ENCODE data around the gene ROBO1.

Gene ROBO1

DNA sequence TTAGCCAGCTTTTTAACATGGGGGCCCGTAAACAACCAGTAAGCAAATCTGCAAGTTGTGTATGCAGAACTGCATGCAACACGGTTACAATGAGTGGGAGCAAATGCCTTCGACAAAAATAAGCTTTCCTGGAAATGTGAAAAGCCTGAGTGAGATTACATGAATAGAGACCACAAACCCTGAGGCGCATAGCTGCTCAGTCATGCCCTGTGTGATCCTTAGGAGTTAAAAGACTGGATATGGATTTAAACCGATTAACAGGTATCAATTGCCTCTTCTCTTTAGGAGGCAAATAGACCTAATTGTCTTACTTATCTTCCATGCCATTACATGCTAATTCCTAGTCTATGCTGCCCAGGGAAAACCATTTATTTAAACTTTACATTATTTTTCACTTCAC lies 810.3 kb downstream of the ROBO1 start:
- no peak for DNase-seq

DNA sequence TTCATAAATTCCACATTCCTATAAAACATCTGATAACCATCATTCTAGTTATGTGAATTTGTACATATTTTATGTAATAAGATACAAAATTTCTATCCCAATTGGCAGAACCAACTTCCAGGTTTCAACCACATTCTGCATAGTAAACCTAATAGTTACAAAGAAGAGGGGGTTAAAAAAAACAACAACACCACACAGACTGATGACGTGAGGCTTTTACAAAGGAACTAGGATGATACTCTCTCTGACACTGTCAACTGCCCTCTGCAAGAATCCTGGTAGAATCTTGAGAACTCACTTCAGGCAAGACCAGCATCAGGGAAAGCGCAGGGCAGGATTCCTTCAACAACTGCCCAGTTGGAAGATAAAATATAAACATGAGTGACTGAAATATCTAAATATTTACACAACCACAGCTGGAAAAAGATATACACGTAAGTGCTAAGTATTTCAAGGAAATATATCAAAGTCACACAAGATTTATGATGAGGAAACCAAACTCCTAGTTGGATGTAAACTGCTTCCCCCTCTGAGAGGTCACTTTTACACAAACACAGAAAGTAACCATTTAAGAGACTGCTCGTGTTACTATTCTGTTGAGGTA lies 816.4 kb downstream of the ROBO1 start:
- no peak for DNase-seq

DNA sequence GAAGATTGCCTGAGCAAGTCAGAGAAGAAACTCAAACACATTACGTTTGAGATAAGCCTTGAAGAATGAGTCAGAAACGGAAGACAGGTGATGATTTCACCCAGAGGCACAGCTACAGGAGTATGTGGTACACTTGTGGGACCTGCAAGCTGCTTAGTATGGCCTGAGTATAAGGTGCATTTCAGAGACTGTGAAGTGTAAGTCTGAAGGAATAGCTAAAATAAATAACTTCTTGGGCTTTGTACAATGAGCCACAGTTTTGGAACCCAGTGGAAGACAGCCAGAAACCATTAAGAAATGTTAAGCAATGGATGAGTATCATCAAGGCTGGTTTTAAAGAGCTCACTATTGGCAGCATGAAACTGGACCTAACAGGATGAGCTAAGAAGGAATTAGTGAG lies 826.2 kb downstream of the ROBO1 start:
- DNase-seq: no peak

DNA sequence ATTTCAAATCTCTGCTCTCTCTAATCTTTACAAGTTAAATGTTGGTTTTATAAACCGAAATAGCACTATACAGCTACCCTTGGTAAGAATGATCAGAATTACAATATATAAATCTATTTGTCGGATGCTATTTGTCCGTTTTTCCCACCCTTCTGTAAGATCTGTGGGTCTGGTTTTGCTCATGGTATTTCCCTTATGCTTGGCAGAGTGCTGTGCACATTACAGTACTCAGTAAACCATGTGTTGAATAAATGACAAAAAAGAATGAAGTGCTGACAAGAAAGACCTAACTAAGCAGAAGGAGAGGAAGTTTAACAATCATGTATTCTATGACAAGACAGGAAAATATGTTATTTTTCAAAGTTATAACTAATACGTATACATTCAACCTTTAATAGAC lies 827.2 kb downstream of the ROBO1 start:
- DNase-seq: no peak

DNA sequence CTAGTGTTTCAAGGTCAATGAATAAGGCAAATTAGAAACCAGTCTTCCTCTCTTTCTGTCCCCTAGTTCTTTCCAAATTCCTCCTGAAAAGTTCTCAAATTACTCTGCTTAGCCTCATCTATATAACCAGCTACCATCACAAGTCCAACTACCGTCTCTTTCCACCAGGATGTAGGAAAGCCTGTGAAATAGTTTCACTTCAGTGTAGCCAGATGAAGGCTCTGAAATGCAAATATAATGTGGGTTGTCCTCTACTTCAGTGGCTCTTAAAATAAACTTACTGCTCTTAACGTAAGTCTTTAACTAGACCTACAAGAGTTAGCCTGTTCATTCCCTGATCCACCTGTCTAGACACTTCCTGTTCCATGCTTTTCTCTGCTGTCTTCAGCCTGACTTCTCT lies 827.7 kb downstream of the ROBO1 start:
- DNase-seq: no peak

DNA sequence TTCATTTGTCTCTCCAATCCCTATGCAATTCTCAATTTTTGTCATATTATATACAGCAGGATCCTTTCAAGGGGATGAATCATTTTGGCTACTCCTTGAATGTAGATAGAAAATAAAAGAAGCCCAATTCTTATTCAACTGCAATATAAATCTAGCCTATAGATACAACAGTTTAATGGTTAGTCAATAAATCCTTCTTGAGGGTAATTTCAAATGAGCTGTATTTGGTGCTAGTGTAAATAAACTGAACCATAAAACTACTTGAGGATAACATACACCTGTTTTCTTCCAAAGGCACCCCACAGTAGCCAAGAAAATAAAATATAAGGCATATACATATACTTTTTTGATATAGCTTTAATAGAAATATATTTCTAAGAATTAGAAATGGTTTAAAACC lies 830.3 kb downstream of the ROBO1 start:
- DNase-seq: no peak

DNA sequence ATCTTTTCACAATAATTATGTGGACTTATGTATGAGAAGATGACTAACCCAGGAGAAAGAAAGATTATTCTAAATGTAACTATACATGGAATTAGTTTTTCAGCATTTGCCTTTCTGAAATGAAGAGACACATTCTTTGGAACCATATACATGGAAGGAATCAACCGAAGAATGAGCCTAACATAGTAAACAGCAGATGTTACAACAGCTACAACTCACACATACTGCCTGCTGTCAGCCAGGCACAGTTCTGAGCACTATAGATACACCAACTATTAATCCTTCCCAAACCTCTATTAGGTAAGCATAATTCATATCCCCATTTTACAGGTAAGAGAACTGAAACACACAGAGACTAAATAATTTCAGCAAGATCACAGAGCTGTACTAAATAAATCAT lies 840.0 kb downstream of the ROBO1 start:
- no peak for DNase-seq

DNA sequence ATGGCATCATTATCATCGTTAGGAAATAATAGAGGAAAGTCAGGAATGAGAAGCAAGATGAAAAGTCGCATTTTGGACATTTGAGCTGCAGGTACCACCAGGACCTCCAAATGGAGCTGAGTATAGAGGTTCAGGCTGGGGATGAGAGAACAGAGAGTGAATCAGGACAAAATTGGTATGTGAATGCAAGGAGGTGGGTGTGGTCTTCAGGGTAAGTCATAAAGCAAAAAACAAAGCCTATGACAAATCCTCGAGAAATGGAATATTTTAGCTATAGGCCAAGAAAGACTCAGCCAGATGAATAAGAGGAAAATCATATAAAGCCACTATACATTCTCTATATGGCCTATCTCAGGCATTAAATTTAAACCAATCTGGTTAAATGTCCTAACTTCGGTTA lies 841.3 kb downstream of the ROBO1 start:
- DNase-seq: no peak

DNA sequence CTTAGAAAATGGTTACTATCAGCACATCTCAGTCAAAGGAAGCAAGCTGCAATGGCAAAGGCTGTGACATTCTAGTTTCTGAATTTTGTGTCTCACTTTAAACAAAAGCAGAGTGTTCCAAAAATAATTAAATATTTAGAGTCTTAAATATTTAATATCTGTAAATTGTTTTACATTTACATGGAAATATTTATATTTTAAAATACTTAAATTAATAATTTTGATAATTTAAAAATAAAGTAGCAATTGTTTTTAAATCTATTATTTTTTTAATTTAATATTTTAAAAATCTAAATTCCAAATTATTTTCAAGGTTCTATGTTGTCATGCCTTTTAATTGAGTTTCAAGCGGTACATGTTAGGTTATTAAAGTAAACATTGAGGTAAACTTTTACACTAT lies 843.1 kb downstream of the ROBO1 start:
- no peak for DNase-seq

DNA sequence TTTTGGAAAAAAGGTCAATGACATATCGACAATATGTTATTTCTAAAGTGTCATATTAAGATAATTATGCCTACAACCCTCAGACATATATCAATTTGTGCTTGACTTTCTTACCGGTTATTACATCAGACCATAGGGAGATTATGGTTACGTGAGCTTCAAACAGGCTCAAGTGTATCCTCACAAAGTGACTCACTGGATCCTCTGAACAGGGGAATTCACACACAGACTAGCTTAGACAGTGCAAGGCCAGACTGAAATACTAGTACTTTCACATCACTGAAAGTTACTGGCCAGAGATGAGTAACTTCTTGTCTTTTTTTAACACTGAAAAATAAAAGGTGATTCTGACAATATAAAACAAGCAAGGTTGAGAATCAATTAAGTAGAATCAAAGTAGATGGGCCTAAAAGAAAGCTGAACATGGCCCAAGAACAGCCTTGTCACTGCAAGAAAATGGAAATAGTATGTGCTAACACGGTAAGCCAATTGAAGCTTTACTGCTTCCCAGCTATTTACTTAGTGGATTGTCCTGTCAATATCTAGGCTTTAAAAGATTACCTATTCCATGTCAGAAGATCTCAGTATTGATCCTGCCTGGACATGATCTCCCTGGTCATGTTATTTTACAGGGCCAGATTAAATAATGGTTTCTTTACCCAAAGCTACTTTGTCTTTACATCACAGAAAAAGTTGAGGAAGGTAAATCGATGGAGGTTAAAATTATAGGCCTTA lies 848.6 kb downstream of the ROBO1 start:
- no peak for DNase-seq

DNA sequence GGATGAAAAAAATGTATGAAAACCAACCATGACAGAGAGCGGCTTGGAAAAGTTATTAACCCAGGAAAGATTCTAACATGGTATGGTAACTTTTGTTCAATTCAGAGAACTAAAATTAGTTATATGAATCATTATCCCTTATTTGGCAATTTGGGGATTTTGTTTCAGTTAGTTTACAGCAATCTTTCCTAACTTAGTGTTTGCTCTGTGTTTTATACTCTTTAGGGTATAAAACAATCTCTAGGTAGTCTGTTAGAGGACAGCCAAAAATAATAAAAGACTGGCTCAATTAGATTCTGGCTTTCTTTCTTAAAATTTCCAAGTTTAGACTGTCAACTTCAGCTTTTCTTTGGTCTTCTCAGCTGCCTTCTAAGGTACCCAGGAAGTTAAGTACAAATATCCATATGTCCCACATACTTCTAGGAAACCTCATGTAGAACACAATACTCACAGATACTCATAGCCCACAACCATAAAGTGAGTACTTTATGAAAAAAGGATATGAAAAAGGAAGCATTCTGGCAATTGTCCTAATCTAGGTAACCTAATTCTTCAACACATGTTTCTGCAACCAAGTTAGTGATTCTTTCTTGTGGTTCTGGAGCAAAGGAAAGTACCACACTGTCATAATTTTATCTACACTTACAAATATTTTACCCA lies 849.3 kb downstream of the ROBO1 start:
- no peak for DNase-seq

DNA sequence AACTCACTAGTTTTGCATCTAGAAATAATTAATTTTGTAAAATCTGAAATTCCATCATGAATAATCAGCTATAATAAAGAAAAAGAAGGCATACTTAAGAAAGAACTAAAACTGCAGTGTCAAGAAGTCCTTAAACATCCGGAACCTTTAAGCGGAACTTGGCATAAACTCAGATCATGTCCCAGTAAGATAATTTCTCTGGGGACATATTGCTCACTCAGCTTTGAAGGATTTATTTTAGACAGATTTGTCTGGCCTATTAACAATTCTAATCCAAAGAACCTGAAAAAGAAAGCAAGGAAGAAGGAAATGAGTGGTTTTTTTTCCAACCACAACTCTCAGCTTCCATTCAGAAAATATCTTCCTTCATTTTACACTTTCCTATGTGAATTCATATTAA lies 850.3 kb downstream of the ROBO1 start:
- DNase-seq: no peak

DNA sequence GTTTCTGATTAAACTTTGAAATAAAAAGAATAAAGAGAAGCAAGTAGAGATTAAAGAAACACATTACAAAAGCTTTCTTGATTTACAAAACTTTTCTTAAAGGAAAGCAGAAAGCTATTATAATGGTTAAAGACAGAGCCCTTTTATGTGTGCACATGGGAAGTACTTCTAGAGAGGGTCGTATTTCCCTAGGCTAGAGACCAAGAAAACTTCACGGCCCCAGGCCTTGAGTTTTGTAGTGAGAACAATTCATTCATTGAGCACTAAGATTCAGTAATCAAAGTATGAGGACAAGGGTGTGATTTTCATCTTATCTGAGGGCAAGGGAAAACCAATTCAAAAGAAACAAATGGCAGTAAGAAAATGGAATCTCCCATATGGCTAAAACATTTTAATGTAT lies 854.1 kb downstream of the ROBO1 start:
- DNase-seq: no peak

DNA sequence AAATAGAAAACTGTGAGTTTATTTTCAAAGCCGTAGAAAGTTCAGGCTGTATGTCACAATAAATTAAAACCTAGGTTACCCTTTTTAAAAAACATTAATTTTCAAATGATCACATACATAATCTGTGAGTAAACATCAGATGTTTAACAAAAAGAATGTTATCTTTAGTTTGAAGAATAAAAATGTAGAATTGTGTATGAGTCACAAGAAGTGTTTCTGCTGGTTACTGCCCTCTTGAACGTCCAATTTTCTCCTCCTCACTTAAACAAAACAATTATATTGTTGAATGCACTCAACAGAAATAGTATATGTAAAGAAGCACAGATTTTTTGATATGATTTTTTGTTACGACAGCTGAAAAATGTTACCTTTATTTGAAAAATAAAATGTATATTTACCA lies 855.1 kb downstream of the ROBO1 start:
- DNase-seq: no peak

DNA sequence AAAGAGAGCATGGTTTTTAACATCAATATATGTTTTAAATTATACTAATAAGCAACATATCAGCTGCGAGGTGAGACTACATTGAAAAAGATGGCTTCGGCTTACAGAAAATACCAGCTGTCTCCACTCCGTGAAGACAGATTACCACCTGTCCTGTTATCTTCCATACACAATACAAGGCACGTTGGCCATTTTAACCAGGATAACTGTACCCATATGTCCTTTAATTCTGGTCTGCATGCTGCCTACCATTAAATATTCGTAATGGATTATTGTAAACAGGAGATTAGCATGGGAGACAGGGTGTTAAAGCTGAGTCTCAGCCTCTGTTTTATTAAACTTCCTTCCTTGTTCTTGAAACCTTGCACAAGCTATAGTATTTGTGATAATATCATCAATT lies 855.5 kb downstream of the ROBO1 start:
- DNase-seq: no peak

DNA sequence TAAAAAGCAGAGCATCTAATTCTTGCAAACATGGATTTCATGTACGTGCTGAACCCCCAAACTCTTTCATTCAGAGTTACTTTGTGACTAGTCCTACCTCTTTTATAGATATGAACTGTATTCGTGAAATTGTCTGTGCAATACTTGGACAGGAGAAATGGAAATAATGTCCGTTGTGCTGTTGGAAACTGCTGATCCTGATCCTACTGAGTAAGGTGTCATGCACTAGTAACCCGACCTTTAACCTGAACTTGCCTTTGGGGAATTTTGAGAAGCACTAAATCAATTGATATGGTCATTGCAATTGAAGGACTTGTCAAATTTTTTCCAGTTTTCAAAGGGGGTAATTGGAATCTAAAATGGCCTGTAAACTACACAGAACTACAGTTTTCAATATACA lies 856.4 kb downstream of the ROBO1 start:
- no peak for DNase-seq

DNA sequence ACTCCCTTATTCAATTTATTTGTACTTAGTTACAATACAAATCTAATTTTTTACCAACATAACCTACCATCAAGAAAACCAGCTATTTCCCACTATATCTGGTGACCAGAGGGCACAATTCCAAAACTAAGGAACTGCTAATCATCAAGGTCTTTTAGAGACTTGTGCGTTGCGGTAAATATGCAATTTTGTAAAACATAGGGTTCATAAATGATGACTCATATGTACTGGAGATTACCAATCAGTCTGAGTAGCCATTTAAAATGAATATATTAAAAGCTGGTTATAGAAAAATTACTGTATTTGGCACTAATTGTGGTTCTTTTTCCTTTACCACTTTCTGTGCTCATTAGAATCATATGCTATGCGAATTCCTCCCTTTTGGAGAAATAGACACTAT lies 859.6 kb downstream of the ROBO1 start:
- no peak for DNase-seq

DNA sequence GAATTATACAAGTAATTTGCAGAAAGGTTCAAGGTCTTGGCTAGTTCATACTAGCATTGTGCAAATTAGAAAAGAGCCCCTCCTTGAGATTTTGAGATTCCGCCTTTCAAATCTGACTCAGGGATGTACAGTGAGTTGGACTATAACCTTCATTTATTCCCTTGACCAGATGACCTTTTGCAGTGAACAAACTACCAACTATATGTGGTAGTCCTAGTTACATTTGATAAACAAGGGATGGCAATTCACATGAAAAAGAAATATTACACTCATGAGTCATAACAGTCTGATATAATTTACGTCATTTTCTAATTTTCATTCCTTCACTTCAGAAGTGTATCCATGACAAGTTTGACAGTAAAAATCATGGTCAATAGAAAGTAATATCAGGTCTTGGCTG lies 860.4 kb downstream of the ROBO1 start:
- no peak for DNase-seq

DNA sequence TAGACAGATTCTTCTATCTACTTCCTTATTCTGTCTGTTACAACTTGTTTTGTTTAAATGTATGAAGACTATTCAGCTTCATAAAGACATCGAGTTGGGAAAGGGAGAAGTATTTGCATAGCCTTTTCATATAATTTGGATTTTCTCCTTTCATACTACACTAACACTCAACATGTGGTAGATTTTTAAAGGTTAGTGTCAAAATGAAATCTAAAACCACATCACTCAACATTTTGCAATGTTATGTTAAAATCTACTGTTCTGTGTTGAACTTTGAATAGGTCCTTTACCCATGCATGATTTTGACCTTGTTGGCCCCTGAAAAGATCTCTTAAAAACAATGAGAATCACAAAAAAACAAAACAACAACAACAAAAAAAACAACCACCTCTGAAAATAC lies 860.9 kb downstream of the ROBO1 start:
- DNase-seq: no peak

DNA sequence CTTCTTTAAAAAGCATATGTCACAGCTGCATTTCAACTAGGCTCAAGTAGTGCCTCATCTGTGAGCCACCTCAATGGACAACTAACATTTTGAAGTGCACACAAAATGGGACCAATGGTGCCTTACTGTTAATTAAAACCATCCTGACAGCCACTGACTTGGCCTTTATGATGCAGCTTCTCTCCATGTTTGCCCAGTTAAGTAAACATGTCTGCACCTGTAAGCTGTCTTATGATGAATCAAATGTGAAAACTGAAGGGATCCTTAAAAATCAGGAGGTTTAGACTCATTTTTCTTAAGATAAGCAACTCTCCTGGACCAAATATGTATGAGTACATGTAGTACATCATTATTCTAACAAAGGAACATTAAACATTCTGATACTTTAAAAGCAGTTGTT lies 861.6 kb downstream of the ROBO1 start:
- DNase-seq: no peak

DNA sequence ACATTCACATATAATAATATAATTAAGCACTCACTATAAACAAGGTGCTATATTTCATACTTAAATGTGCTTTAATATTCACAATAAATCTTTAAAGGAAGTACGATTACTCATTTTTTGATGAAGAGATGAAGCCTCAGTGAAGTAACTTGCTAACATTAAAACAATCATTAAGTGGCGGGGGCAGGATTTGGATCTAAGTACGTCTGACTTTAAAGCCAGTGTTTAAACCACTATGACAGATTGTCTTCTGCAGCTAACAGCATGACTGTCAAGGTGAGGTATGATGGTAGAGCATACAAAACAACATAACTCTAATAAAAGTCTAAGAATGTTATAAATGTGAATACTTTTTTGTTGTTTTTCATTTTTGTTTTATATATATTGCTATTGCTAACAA lies 862.1 kb downstream of the ROBO1 start:
- DNase-seq: no peak

DNA sequence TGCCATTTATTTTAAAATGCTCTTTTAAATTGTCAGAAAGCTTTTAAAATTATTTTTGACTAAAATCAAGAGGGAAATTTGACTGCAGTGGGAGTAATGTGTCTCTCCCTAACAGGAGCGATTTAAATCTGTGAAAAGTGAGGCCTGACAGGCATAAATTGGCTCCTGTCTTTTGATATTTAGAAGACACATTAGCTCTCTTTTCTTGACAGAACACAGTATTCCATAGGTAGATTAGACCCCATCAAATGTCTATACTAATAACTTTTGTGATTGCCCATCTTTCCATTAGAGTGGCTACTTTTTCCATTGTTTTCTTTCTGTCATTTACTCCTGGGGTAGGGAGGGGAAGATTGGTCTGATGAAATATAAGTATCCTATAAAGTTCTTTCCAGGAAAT lies 866.3 kb downstream of the ROBO1 start:
- no peak for DNase-seq

DNA sequence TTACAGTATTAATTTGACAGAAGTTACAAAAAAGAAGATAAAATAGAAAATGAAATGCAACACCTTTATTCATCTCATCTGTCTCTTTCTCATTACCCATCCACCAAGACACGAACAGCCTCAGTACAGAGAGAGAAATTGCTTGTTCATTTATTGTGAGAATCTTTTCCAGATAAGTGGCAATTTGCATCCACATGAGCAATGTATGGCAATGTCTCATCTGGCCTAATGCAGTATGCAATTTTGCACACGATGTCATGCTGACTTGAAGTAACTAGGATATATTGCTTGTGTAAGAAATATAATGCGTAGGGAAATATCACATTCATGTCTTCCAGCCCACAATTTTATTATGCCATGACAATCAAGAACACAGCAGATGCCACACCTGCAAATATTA lies 866.9 kb downstream of the ROBO1 start:
- DNase-seq: no peak

DNA sequence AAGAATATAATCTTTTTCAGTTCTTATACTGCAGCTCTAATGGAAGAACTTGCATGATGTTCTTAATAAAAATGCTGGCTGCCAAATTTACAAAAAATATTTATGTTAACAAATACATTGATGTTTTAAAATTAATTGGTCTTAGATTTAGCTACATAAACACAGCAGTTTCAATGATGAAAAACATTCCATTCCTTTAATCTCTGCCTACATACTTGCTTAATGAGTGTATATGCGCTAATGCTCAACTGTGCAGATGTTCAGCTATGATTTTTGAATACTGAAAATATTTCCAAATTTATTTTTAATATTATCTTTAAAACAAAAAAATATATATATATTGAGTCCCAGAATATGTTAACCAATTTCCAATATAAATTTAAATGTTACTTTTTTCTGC lies 867.4 kb downstream of the ROBO1 start:
- DNase-seq: no peak

DNA sequence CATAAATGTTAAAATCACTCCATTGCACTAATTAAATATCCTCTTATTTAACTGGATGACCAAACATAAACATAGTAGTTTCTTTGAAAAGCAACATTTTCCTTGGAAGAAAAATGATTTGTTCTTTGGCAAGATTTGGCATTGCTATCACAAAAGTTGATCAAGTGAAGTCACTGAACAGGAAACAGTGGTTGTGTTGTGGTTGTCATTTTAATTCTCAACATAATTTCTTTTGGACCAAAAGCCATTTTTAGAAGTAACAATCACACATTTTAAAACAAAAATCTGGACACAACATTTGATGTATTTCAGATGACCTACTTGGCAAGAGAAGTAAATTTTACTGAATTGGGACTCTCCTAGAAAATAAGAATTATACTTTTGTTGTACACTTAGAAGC lies 872.3 kb downstream of the ROBO1 start:
- no peak for DNase-seq
